Right lobe of liver (tissue), 4 donors: ENCODE measurements around the gene LAMC2.

Source experiments
- CTCF ChIP-seq, 4 donors: fragments of 200-600 bp in 3 of 4; fragments of 450-650 bp in 1 of 4; IDR thresholded peaks; one replicate each; pipeline versions ENCODE4 v1.5.1 to v1.8.0; 2016 to 2022; ENCODE audit warnings: antibody characterized with exemption in 4 of 4, mild to moderate bottlenecking in 2 of 4
- POLR2A ChIP-seq: fragments of 450-650 bp; IDR thresholded peaks from one replicate; pipeline ENCODE4 v1.6.1; 2017; ENCODE audit warnings: antibody characterized with exemption, mild to moderate bottlenecking
- donor health status: DM: no; HTN: no; CAD: no.
- donor health status: DM: no; HTN: no; CAD: no.
- donor health status: DM: no; HTN: yes; CAD: no.

- no peak for TF ChIP-seq CTCF (IDR thresholded peaks at IDR 0.05)
- TF ChIP-seq POLR2A: no peak
Measured at GRCh38 chr1:183273300-183273699, 87.2 kb downstream of the LAMC2 start.
